GM19351 (cell line): Measurements from ENCODE around the gene CBLB.
A peak's percentile ranks its signal among the peaks of the same experiment; 100 is the strongest.

ENCODE experiments used
- ATAC-seq: cut with Tn5 transposase; IDR thresholded peaks from one replicate; pipeline ENCODE4 v1.9.1; 2021; ENCODE audit warnings: mild to moderate bottlenecking, moderate library complexity; ENCODE audit not compliant: unreplicated experiment

The CBLB gene

DNA sequence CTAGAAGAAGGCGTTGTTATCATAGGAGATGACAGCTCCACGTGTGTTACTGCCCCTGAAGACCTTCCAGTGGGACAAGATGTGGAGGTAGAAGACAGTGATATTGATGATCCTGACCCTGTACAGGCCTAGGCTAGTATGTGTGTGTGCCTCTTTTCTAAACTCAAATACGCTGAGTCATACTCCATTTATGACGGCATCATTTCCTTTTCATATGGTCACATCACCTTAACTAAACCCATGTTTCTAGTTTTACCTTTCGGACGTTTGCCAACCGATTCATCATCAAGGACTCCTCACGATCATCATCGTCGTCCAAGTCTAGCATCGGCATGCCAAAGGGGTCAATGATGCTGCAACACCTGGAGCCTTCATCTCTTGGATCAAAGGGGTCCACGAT is 149.0 kb downstream of the CBLB start:
- no peak for ATAC-seq

DNA sequence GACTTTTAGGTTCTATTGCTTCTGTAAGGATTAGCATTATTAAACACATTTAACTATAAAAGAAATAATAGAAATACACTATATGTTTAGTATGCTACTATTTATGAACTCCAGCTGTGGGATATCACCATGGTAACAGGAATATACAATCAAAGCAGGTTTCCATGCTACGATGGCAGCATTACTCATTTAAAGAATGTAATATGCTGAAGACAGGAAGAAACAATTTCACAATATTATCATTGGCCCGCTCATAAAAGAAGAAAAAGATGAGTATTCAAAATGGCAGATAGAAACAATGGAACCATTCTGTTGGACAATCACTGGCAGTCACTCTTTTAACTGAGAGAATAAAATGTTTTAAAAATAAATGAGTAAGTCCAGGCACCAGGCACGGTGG is 153.4 kb downstream of the CBLB start:
- no peak for ATAC-seq

DNA sequence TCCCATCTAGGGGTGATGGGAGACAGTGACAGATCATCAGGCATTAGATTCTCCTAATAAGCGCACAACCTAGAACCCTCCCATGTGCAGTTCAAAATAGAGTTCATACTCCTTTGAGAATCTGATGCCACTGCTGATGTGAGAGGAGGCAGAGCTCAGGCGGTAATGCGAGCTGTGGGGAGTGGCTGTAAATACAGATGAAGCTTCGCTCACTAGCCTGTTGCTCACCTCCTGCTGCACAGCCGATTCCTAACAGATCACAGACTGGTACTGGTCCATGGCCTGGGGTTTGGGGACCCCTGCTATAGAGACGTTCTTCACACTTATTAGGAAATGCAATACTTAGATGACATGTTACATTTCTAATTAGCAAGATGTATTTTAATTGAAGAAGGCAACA is 154.4 kb downstream of the CBLB start:
- no peak for ATAC-seq

GRCh38 chr3:105708980-105709379 is 159.8 kb downstream of the CBLB start:
- ATAC-seq = no peak

DNA sequence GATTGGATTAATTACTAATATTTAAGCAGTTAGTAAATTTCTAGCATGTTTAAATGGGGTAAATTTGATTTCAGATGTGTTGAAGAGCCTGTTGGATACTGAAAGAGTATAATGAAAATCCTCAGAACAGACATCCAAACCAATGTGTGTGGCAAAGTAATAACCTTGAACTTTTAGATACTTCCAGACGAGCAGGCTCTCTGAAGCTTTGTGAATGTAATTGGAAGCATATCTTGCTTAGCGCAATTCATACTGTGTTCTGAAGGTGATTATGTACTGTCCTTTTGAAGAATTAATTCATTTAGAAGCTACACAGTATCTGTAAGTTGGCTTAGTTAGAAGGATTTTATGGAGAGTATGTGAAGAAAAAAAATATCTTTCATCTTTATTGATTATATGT is 161.8 kb downstream of the CBLB start:
- ATAC-seq = no peak

DNA sequence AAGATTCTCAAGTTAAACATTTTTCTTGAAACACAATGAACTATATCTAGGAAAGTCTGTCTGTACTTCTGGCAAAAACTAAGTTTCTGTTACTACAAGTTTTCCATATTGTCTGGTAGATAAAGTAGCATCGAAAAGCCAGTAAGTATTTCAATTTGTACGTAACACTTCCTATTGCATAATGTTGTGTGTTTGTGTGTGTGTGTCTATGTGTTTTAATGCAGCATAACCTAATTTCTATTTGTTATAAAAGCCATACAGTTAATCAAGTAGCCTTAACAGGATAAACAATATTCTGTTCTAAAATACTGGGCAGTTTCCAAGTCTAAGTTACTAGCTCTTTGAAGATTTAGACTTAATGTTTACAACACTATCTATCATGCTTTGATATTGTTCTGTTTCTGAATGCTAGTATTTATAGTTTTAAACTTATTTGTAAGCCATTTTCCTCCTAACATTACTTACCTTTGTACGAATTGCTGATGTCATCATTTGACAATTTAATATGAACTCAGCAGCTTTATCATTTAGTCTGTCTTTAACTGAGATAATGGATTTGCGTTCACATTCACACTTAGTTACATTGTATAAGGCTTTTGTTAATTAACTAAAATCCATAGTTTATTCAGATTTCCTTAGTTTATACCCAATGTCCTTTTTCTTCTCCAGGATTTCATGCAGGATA is 163.9 kb downstream of the CBLB start:
- ATAC-seq = no peak

GRCh38 chr3:105700575-105700974 is 168.2 kb downstream of the CBLB start:
- no peak for ATAC-seq

- ATAC-seq = no peak
These were observed 177.2 kb downstream of the CBLB start for GRCh38 chr3:105691633-105692032.

GRCh38 chr3:105691053-105691452 is 177.8 kb downstream of the CBLB start:
- ATAC-seq = no peak

DNA sequence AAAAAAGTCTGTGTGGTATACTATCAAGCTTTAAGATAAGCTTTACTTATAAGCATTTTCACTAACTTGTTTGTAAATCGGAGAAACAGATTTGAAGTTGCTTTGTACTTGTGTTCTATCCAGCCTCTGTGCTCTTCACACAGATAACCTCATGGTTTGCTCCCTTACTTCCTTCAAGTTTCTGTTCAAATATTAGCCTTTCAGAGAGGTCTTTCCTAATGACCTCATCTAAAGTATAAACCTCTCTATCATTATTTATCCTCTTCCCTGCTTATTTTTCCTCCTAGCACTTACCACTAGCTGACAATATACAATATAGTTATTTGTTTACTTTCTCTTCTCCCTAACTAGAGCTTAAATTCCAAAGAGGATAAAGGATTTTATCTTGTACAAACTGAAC is 180.0 kb downstream of the CBLB start:
- ATAC-seq = no peak

- peak; percentile 54 for ATAC-seq
These were observed 182.4 kb downstream of the CBLB start for GRCh38 chr3:105686278-105686897.

- no peak for ATAC-seq
These were observed 188.9 kb downstream of the CBLB start for GRCh38 chr3:105679951-105680350.

DNA sequence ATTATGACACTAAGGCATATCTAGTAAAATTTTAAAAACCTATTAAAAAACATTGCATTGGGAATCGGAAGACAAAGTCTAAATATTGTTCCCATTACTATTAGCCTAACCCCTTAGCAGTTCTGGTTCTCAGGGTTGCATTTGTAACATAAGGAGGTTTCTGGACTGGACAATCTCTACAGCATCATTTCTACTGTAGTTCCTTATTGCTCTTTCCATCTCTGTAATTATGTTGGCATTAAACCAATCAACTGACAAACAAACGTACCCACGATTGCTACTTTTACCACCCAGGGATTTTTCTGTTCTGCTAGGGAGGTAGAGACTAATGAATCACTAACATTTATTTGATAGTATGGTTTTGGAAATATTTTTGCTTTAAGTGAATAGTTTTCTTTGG is 190.8 kb downstream of the CBLB start:
- ATAC-seq = no peak

DNA sequence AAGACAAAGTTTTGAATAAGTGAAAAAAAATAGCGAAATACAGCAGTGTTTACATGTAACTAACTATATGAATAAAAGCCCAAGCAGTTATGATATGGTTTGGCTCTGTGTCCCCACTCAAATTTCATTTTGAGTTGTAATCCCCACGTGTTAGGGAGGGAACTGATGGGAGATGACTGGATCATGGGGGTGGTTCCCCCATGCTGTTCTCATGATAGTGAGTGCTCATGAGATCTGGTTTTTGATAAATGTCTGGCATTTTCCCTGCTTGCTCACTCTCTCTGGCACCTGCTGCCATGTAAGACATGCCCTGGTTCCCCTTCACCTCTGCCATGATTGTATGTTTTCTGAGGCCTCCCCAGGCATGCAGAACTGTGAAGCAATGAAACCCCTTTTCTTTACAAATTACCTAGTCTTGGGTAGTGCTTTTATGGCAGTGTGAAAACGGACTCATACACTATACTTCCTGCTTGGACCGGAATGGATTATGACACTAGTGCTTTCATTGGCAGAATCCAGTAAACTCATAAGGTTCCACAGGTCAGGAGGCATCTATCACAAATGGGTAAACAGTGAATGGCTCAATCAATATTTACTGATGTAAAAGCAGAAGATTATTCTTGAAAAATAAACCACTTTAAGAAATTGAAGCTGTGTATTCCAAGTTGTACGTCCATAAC is 192.1 kb downstream of the CBLB start:
- ATAC-seq = no peak

- no peak for ATAC-seq
These were observed 194.3 kb downstream of the CBLB start for GRCh38 chr3:105674437-105675065.

DNA sequence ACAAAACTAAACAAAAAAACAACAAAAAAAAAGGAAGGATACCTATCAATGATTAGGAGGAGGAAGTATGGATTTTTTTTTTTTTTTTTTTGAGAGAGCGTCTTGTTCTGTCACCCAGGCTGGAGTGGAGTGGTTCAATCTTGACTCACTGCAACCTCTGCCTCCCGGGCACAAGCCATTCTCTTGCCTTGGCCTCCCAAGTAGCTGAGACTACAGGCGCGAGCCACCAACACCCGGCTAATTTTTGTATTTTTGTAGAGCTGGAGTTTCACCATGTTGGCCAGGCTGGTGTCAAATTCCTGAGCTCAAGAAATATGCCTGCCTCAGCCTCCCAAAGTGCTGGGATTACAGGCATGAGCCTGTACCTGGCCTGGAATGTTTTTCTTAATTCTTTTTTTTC is 195.8 kb downstream of the CBLB start:
- ATAC-seq = no peak

DNA sequence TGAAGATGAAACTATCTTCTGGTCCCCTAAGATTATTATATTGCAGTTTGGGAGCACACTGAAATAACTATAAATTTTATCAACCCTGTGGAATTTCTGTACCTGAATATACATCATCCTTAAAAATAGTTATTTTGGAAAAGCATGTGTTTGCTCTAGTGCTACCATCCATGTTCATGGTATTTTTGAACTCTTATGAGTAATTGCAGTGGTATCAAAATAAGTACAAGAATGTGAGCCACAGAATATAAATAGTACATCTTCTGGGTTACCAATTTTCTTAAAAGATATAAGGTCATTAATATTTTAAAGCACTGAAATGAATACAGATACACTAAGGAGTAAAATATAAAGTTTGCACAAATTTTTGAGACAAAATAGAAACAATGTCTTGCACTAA is 206.5 kb downstream of the CBLB start:
- ATAC-seq = no peak

DNA sequence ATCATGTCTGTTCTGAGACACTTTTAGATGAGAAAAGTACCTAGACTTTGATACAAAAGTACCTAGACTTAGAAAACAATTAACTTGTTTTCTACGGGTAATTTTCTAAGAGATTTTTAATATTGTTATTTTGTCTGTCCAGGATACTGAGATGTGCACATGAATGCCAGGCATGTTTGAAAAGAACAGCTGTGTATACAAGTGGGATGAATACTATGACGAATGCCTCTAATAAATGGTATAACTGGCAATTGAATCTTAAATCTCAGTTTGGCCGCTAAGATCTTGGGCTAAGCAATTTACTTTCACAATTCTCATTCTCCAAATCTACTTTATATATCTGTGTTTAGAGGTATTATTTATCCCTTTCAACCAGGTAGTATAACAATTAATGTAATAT is 207.4 kb downstream of the CBLB start:
- ATAC-seq = no peak

DNA sequence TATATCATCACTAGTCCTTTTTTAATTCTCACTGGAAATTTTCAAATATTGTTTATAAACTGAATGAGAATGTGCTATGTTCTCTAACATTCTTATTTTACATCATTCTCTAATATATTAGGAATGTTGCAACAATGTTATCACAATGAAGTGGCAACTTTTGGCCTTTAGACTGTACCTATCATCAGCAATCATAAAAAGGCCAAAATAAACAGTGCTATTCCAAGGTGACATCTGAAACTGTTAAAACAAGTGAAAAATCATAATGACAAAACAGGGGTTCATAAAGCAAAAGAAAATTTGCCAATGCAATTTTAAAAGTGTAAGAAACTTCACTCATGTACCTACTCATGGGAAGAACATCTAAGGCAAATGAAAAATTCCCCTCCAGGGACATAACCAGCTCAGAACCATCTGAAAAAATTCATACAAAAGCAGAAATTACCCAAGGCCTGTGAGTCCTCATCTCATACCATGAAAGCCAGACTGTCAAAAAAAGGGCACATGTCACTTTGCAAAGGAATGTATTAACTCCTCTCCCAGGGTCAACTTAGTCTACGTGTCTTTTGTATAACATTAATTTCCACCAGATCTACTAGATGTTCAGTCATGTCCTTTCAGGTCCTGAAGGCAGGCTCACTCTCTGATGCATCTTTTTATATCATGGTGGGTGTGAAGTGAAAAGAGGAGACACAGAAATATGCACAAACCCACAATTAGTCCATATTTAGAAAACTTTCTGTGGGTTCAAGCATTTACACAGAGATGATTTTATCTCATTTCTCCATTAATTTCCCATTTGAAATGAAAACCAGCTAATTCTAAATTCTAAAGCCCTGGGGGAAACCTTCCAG is 211.9 kb downstream of the CBLB start:
- no peak for ATAC-seq

DNA sequence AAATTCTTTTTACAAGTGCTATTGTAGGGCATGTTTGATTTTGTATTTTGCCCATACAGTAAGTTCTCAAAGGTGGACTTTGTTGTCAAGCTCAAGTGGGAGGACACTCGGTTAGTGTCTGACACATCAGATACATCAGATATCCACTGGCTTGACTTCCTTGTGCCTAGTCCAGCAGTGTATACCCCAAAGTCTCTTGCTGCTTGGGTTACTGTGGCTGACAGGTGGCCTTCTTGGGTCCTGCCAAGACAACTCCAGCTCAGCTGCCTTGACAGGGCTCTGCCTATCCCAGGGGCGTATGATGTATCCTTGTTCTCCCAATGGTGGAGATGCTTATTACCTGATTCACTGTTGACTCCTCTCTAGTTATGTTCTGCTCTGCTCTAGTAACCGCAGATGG is 214.9 kb downstream of the CBLB start:
- ATAC-seq = no peak

GRCh38 chr3:105653166-105653565 is 215.6 kb downstream of the CBLB start:
- ATAC-seq = no peak
